Pancreas (tissue), 10 donors: Measurements from ENCODE around the gene RHBDF2. TPM values are rescaled to one million over a fixed set of nuclear protein-coding genes. Genes with fewer than 3 reads are reported as not detected.
A peak's percentile ranks its signal among the peaks of the same experiment; 100 is the strongest.
"Not testable (repeated sequence)": the region's sequence is repeated elsewhere in the genome, so short reads cannot be mapped to it uniquely, and the experiment has no call there.

ENCODE experiments used
- ATAC-seq, 4 donors: fragments of 200-7000 bp; cut with Tn5 transposase; one replicate each; pipeline versions ENCODE4 v1.8.0 to v1.9.1; 2020; ENCODE audit warnings: mild to moderate bottlenecking in 4 of 4, moderate library complexity in 4 of 4
- DNase-seq, 6 donors: peaks; one replicate each; pipeline ENCODE4 v3.0.0-alpha.2; 2020
- FAIRE-seq: peaks from 2 replicates; lab custom pipeline; 2012; peaks lifted over from hg19 to GRCh38; lab: Jason Lieb, UNC
- H3K27ac ChIP-seq, 4 donors: fragments of 200-600 bp; sonication (generic); 1 replicate in 3 of 4; 2 replicates in 1 of 4; pipeline versions ENCODE4 v1.5.0 to v1.8.0; 2020
- H3K27me3 ChIP-seq, 4 donors: fragments of 200-600 bp; one replicate each; pipeline ENCODE4 v1.8.0; 2021
- H3K36me3 ChIP-seq, 3 donors: fragments of 200-600 bp; sonication (generic) in 1 of 3; one replicate each; pipeline versions ENCODE4 v1.5.0 to v1.8.0; 2020 to 2021
- H3K4me1 ChIP-seq, 3 donors: fragments of 200-600 bp; one replicate each; pipeline ENCODE4 v1.8.0; 2021
- H3K4me3 ChIP-seq, 4 donors: fragments of 200-600 bp; sonication (generic) in 2 of 4; one replicate each; pipeline versions ENCODE4 v1.5.0 to v1.8.0; 2020 to 2021
- H3K9me3 ChIP-seq, 4 donors: fragments of 200-600 bp; one replicate each; pipeline ENCODE4 v1.8.0; 2021
- CTCF ChIP-seq, 4 donors: fragments of 200-600 bp; sonication (generic) in 3 of 4; IDR thresholded peaks; one replicate each; pipeline versions ENCODE4 v1.5.0 to v1.8.0; 2021; ENCODE audit warnings: antibody characterized with exemption in 4 of 4
- WGBS, 2 donors: extraction: QIAGEN DNeasy Blood & Tissue Kit; methylation state at CpG; one replicate each; pipeline ENCODE4 v1.1.7; 2013; 5-methylcytosine and 5-hydroxymethylcytosine counted together
- intact Hi-C, 3 donors: fragments of 100-400 bp; cut with DNase I; formaldehyde crosslinking; loops; one replicate each; pipeline versions ENCODE4 v1.11.1 to v1.14.2; 2022
- polyA plus RNA-seq, 2 donors: library from polyadenylated mRNA; stranded (reverse); fragments of 200-250 nt; gene quantifications; one replicate each; pipeline ENCODE4 v1.2.3, GENCODE V29; 2013
- total RNA-seq, 6 donors: library from RNA; stranded (reverse); fragmentation: NEBNext Ultra II Directional in 4 of 6; extraction: Animal tissue kit (Norgen Biotek cat#: 25700) in 4 of 6; gene quantifications; one replicate each; pipeline versions ENCODE4 v1.2.1 to v1.2.4, GENCODE V29; 2021 to 2023
- donor health status: healthy with polysubstance abuse.
- donor health status: DM: no; HTN: no; CAD: no; lungs with moderate emphysema.
- donor health status: DM: no; HTN: no; CAD: no.
- donor health status: control.
- donor health status: control.
- donor health status: Bipolar disorder and iron deficiency.
- donor health status: DM: yes; HTN: yes; CAD: no.
- donor health status: DM: no; HTN: no; CAD: no.
- donor health status: DM: no; HTN: no; CAD: no.
- donor health status: DM: yes; HTN: yes; CAD: no.

The RHBDF2 gene
- total and polyA plus RNA-seq, 8 donors = 18.0 to 50.1 (median 22.4) TPM

GRCh38 chr17:76524598-76525512, 23.6 kb upstream of the RHBDF2 start:
- Histone ChIP-seq H3K4me3 (no peak overlapping the region), H3K36me3 (no peaks in the 10 kb centered on the region), H3K27ac (peak overlapping the region in 2 of 4 donors; percentile 22 to 23), H3K9me3 (no peaks in the 10 kb centered on the region), H3K27me3 (peaks cover 0 to 5% (median 0%) of the 10 kb centered on the region in 4 donors), H3K4me1 (peaks cover 9 to 14% (median 10%) of the 10 kb centered on the region in 3 donors)
- peak in 5 of 6 donors; percentile 76 to 91 (median 80) for DNase-seq
- FAIRE-seq = no peak
- no peak for TF ChIP-seq CTCF (IDR thresholded peaks at IDR 0.05)
- peak; percentile 58 to 84 (median 74) for ATAC-seq
- intact Hi-C loops = loop anchor here in 2 of 3 donors (5.0 to 10.0 kb wide), 2 partner anchors 100 to 102 kb away; no protein-coding TSS in a partner anchor
- WGBS, 2 donors = 20% methylated on average over 25 of the region's 25 CpGs

GRCh38 chr17:76523084-76524037, 22.1 kb upstream of the RHBDF2 start:
- ATAC-seq = peak; percentile 77 to 90 (median 88)
- peak; percentile 99 to 100 (median 99) for TF ChIP-seq CTCF (IDR thresholded peaks at IDR 0.05)
- Histone ChIP-seq H3K9me3 (no peaks in the 10 kb centered on the region), H3K4me1 (peaks cover 9 to 14% (median 10%) of the 10 kb centered on the region in 3 donors), H3K36me3 (no peaks in the 10 kb centered on the region), H3K27ac (no peak overlapping the region), H3K4me3 (no peak overlapping the region), H3K27me3 (peaks cover 0 to 5% (median 0%) of the 10 kb centered on the region in 4 donors)
- no peak for FAIRE-seq
- intact Hi-C loops = loop anchor here in 2 of 3 donors (5.0 to 10.0 kb wide), 2 partner anchors 101 to 104 kb away; no protein-coding TSS in a partner anchor
- DNase-seq = peak in 5 of 6 donors; percentile 57 to 94 (median 80)
- WGBS, 2 donors = 17 to 18% methylated on average over 33 to 35 of the region's 35 CpGs

- not testable (repeated sequence) for H3K36me3 ChIP-seq, H3K4me3 ChIP-seq, DNase-seq, H3K27ac ChIP-seq, H3K27me3 ChIP-seq, ATAC-seq, H3K9me3 ChIP-seq, FAIRE-seq
- WGBS, 2 donors = 59 to 71% methylated on average over 10 of the region's 10 CpGs
- H3K4me1 ChIP-seq = peaks cover 9 to 14% (median 10%) of the 10 kb centered on the region in 3 donors
- intact Hi-C loops = loop anchor here in 2 of 3 donors (5.0 to 10.0 kb wide), 2 partner anchors 103 to 106 kb away; no protein-coding TSS in a partner anchor
Measured at GRCh38 chr17:76521683-76522082, 20.5 kb upstream of the RHBDF2 start.

GRCh38 chr17:76521262-76521661, 20.0 kb upstream of the RHBDF2 start:
- H3K27ac ChIP-seq = no peak overlapping the region
- peaks cover 9 to 14% (median 10%) of the 10 kb centered on the region in 3 donors for H3K4me1 ChIP-seq
- peaks cover 0 to 5% (median 0%) of the 10 kb centered on the region in 4 donors for H3K27me3 ChIP-seq
- H3K9me3 ChIP-seq = no peaks in the 10 kb centered on the region
- WGBS, 2 donors = 76 to 77% methylated on average over 7 of the region's 7 CpGs
- intact Hi-C loops = loop anchor here in 2 of 3 donors (5.0 to 10.0 kb wide), 2 partner anchors 104 to 106 kb away; no protein-coding TSS in a partner anchor
- TF ChIP-seq CTCF (IDR thresholded peaks at IDR 0.05) = no peak
- no peak overlapping the region for H3K4me3 ChIP-seq
- no peak for DNase-seq
- no peak for FAIRE-seq
- no peaks in the 10 kb centered on the region for H3K36me3 ChIP-seq
- no peak for ATAC-seq
